BLaER1 treated with 17β-estradiol and CSF1 and Interleukin-3, amounts not matched to agents 10 nM and 100 nM (cell line): ENCODE data around the gene TNFSF12.

Experiments
- H3K27ac ChIP-seq, 11 experiments: shearing (Covaris generic); formaldehyde crosslinking; 2 replicates each; pipeline ENCODE4 v1.8.1; 2022
- H3K27me3 ChIP-seq, 11 experiments: shearing (Covaris generic); formaldehyde crosslinking; 2 replicates each; pipeline ENCODE4 v1.8.1; 2022
- H3K36me3 ChIP-seq, 11 experiments: shearing (Covaris generic); formaldehyde crosslinking; 2 replicates each; pipeline ENCODE4 v1.8.1; 2022
- H3K4me1 ChIP-seq, 10 experiments: shearing (Covaris generic); formaldehyde crosslinking; 2 replicates each; pipeline ENCODE4 v1.8.1; 2022
- H3K4me2 ChIP-seq, 11 experiments: shearing (Covaris generic); formaldehyde crosslinking; 2 replicates each; pipeline ENCODE4 v1.8.1; 2022
- H3K4me3 ChIP-seq, 10 experiments: shearing (Covaris generic); formaldehyde crosslinking; 2 replicates each; pipeline ENCODE4 v1.8.1; 2022
- H3K9ac ChIP-seq, 11 experiments: shearing (Covaris generic); formaldehyde crosslinking; 2 replicates each; pipeline ENCODE4 v1.8.1; 2022
- H3K9me3 ChIP-seq, 11 experiments: shearing (Covaris generic); formaldehyde crosslinking; replicated peaks in 1 of 11; 2 replicates each; pipeline ENCODE4 v1.8.1; 2022
- H4K20me1 ChIP-seq, 11 experiments: shearing (Covaris generic); formaldehyde crosslinking; 2 replicates each; pipeline ENCODE4 v1.8.1; 2022
- Cebpa-rat ChIP-seq, 11 experiments: shearing (Covaris generic); IDR thresholded peaks; 2 replicates each; pipeline ENCODE4 v1.8.1; 2022

The TNFSF12 gene

GRCh38 chr17:7560172-7561027 lies 11.5 kb downstream of the TNFSF12 start:
- Histone ChIP-seq H3K9me3 (no peaks in the 10 kb centered on the region), H3K27ac (peak overlapping the region; percentile 85 to 99 (median 97); a peak in 21 of 22 replicates), H3K4me3 (peak overlapping the region; percentile 81 to 98 (median 88)), H4K20me1 (peaks cover 4 to 34% (median 13%) of the 10 kb centered on the region in 11 experiments; a peak in 17 of 22 replicates), H3K36me3 (peaks cover 22 to 53% (median 32%) of the 10 kb centered on the region in 11 experiments), H3K9ac (peak overlapping the region; percentile 88 to 98 (median 94)), H3K4me1 (peaks cover 53 to 77% (median 66%) of the 10 kb centered on the region in 10 experiments), H3K4me2 (peak overlapping the region; percentile 90 to 100 (median 96)), H3K27me3 (no peaks in the 10 kb centered on the region)
- no peak for TF ChIP-seq Cebpa-rat (IDR thresholded peaks at IDR 0.05)

GRCh38 chr17:7561028-7561575 lies 12.2 kb downstream of the TNFSF12 start:
- no peaks in the 10 kb centered on the region for H3K27me3 ChIP-seq
- TF ChIP-seq Cebpa-rat (IDR thresholded peaks at IDR 0.05) = no peak
- peaks cover 29 to 60% (median 39%) of the 10 kb centered on the region in 11 experiments for H3K36me3 ChIP-seq
- peak overlapping the region; percentile 90 to 100 (median 96) for H3K4me2 ChIP-seq
- H3K9ac ChIP-seq = peak overlapping the region; percentile 88 to 98 (median 94)
- no peaks in the 10 kb centered on the region for H3K9me3 ChIP-seq
- peaks cover 4 to 41% (median 13%) of the 10 kb centered on the region in 11 experiments; a peak in 17 of 22 replicates for H4K20me1 ChIP-seq
- peaks cover 51 to 70% (median 61%) of the 10 kb centered on the region in 10 experiments for H3K4me1 ChIP-seq
- peak overlapping the region; percentile 76 to 99 (median 97); a peak in 21 of 22 replicates for H3K27ac ChIP-seq
- H3K4me3 ChIP-seq = peak overlapping the region; percentile 81 to 98 (median 88)

DNA sequence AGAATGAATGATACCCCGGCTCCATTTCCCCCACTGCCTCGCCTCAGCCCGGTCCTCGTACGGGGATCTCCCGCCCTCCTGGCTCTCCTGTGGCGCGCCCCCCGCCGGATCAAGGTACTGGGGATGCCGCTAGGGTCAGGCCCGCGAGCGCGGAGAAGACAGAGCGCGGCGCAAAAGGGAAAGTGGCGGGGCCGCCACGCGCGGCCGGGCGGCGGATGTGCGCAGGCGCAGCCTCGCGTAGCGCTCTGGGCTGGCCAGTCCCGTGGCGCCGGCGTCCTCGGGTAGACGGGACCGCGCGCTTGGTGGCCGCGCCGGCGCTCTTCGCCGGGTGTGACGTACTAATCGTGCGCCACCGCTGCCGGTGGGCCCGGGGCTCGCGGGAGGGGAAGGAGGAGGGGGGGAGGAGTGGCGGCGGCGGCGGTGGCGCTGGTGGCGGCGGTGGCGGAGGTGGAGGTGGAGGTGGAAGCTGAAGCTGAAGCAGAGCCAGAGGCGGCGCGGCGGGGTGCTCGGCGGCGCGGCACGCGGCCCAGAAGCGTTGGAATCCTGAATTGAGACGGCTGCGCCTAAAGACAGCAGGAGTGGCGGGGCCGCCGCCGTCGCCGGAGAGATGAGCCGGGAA lies 12.8 kb downstream of the TNFSF12 start, which contains the start of gene SENP3:
Gene SENP3, plus strand, starts transcription at position 331 of the 619 bp plus-strand sequence. CDS start 1,158 bp downstream, outside the sequence.
- no peaks in the 10 kb centered on the region for H3K9me3 ChIP-seq
- peaks cover 4 to 47% (median 13%) of the 10 kb centered on the region in 11 experiments; a peak in 17 of 22 replicates for H4K20me1 ChIP-seq
- TF ChIP-seq Cebpa-rat (IDR thresholded peaks at IDR 0.05) = no peak
- no peaks in the 10 kb centered on the region for H3K27me3 ChIP-seq
- H3K36me3 ChIP-seq = peaks cover 35 to 66% (median 45%) of the 10 kb centered on the region in 11 experiments
- peak within 1 kb of the TSS; percentile 83 to 99 (median 97) for H3K27ac ChIP-seq
- peak within 1 kb of the TSS; percentile 81 to 98 (median 88) for H3K4me3 ChIP-seq
- H3K4me2 ChIP-seq = peak within 1 kb of the TSS; percentile 91 to 100 (median 97)
- H3K4me1 ChIP-seq = peaks cover 45 to 64% (median 55%) of the 10 kb centered on the region in 10 experiments
- peak within 1 kb of the TSS; percentile 88 to 98 (median 94) for H3K9ac ChIP-seq

GRCh38 chr17:7562208-7562605 lies 13.3 kb downstream of the TNFSF12 start:
- Histone ChIP-seq H3K36me3 (peaks cover 40 to 71% (median 50%) of the 10 kb centered on the region in 11 experiments), H3K4me3 (peak overlapping the region; percentile 81 to 98 (median 88)), H3K4me1 (peaks cover 40 to 59% (median 50%) of the 10 kb centered on the region in 10 experiments), H3K4me2 (peak overlapping the region; percentile 91 to 100 (median 96)), H3K27ac (peak overlapping the region; percentile 76 to 99 (median 97)), H3K9ac (peak overlapping the region; percentile 88 to 98 (median 94)), H3K27me3 (no peaks in the 10 kb centered on the region), H4K20me1 (peaks cover 4 to 51% (median 13%) of the 10 kb centered on the region in 11 experiments; a peak in 17 of 22 replicates), H3K9me3 (no peaks in the 10 kb centered on the region)
- TF ChIP-seq Cebpa-rat (IDR thresholded peaks at IDR 0.05) = no peak

GRCh38 chr17:7563115-7563869 lies 14.4 kb downstream of the TNFSF12 start:
- H3K9ac ChIP-seq = peak overlapping the region; percentile 88 to 98 (median 94); a peak in 21 of 22 replicates
- peaks cover 47 to 78% (median 57%) of the 10 kb centered on the region in 11 experiments for H3K36me3 ChIP-seq
- H3K4me3 ChIP-seq = peak overlapping the region; percentile 81 to 98 (median 88)
- TF ChIP-seq Cebpa-rat (IDR thresholded peaks at IDR 0.05) = no peak
- no peaks in the 10 kb centered on the region for H3K27me3 ChIP-seq
- peaks cover 31 to 48% (median 40%) of the 10 kb centered on the region in 10 experiments for H3K4me1 ChIP-seq
- H3K4me2 ChIP-seq = peak overlapping the region; percentile 91 to 100 (median 96)
- H3K9me3 ChIP-seq = no peaks in the 10 kb centered on the region
- H4K20me1 ChIP-seq = peaks cover 4 to 57% (median 13%) of the 10 kb centered on the region in 11 experiments; a peak in 17 of 22 replicates
- peak overlapping the region in 9 of 11 experiments; percentile 20 to 99 (median 97); a peak in 13 of 22 replicates for H3K27ac ChIP-seq

GRCh38 chr17:7569571-7569970 lies 20.7 kb downstream of the TNFSF12 start:
- no peak for TF ChIP-seq Cebpa-rat (IDR thresholded peaks at IDR 0.05)
- H3K9ac ChIP-seq = peak overlapping the region in 6 of 11 experiments; percentile 4 to 91 (median 35); a peak in 4 of 22 replicates
- H3K4me3 ChIP-seq = no peak overlapping the region
- H3K27ac ChIP-seq = no peak overlapping the region; a peak in 1 of 22 replicates
- H3K4me2 ChIP-seq = peak overlapping the region in 2 of 11 experiments; percentile 3 to 95; a peak in 1 of 22 replicates
- peaks cover 15 to 68% (median 24%) of the 10 kb centered on the region in 11 experiments for H4K20me1 ChIP-seq
- H3K27me3 ChIP-seq = no peaks in the 10 kb centered on the region
- H3K4me1 ChIP-seq = peaks cover 10 to 41% (median 21%) of the 10 kb centered on the region in 10 experiments
- peaks cover 0 to 4% (median 0%) of the 10 kb centered on the region in 11 experiments; a peak in 5 of 22 replicates for H3K9me3 ChIP-seq
- H3K36me3 ChIP-seq = peaks cover 72 to 82% (median 81%) of the 10 kb centered on the region in 11 experiments

DNA sequence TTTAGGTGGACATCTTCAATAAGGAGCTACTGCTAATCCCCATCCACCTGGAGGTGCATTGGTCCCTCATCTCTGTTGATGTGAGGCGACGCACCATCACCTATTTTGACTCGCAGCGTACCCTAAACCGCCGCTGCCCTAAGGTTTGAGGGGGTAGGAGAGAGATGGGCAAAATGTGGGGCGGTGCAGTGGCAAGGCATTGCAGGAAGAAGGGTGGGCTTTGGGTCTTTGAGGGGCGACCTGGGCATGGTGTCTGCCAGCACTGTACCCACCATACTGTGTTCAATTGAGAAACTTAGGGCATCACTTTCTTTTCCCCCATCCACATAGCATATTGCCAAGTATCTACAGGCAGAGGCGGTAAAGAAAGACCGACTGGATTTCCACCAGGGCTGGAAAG lies 21.5 kb downstream of the TNFSF12 start:
- H3K36me3 ChIP-seq = peaks cover 72 to 82% (median 81%) of the 10 kb centered on the region in 11 experiments
- peak overlapping the region in 6 of 11 experiments; percentile 70 to 95 (median 90); a peak in 7 of 22 replicates for H3K4me2 ChIP-seq
- no peak for TF ChIP-seq Cebpa-rat (IDR thresholded peaks at IDR 0.05)
- peak overlapping the region in 9 of 11 experiments; percentile 14 to 100 (median 87); a peak in 9 of 22 replicates for H3K9ac ChIP-seq
- peaks cover 17 to 35% (median 27%) of the 10 kb centered on the region in 10 experiments for H3K4me1 ChIP-seq
- H4K20me1 ChIP-seq = peaks cover 17 to 68% (median 27%) of the 10 kb centered on the region in 11 experiments
- peaks cover 0 to 4% (median 0%) of the 10 kb centered on the region in 11 experiments; a peak in 5 of 22 replicates for H3K9me3 ChIP-seq
- H3K27ac ChIP-seq = peak overlapping the region in 4 of 11 experiments; percentile 87 to 100 (median 91); a peak in 3 of 22 replicates
- H3K27me3 ChIP-seq = no peaks in the 10 kb centered on the region
- H3K4me3 ChIP-seq = no peak overlapping the region
